CD4-positive, alpha-beta T cell (primary cell): ENCODE measurements around the gene IP6K3. TPM values are rescaled to one million over a fixed set of nuclear protein-coding genes. Genes with fewer than 3 reads are reported as not detected.

Source experiments
- ATAC-seq: fragments of 200-7000 bp; cut with Tn5 transposase; one replicate; pipeline ENCODE4 v1.10.0; 2022; ENCODE audit warnings: mild to moderate bottlenecking; ENCODE audit not compliant: poor library complexity
- CTCF ChIA-PET: fragments of 350-600 bp; sonication (Branson Sonifier 250); formaldehyde crosslinking; loops from one replicate; lab custom pipeline; 2021; ENCODE audit warnings: antibody characterized with exemption, inconsistent platforms; lab: Charles Lee
- POLR2A ChIA-PET: fragments of 350-600 bp; sonication (Branson Sonifier 250); formaldehyde crosslinking; loops from one replicate; lab custom pipeline; 2021; ENCODE audit warnings: antibody characterized with exemption, inconsistent platforms; lab: Charles Lee
- DNase-seq, 14 experiments: peaks; one replicate each; pipeline ENCODE4 v3.0.0-alpha.2; 2013 to 2020; ENCODE audit warnings: mixed read lengths in 2 of 14
- H3K27ac ChIP-seq, 2 donors: one replicate each; pipeline versions ENCODE4 v1.5.1 to v1.7.0; 2013; ENCODE audit warnings: low read length in 2 of 2, low read depth in 1 of 2, mild to moderate bottlenecking in 1 of 2
- H3K27me3 ChIP-seq, 2 experiments: 1 replicate in 1 of 2; 2 replicates in 1 of 2; pipeline versions ENCODE4 v1.6.1 to v1.7.0; 2013; ENCODE audit warnings: low read length in 2 of 2, control low read depth in 1 of 2, mild to moderate bottlenecking in 1 of 2, moderate library complexity in 1 of 2; ENCODE audit not compliant: insufficient read depth in 2 of 2, control insufficient read depth in 1 of 2
- H3K36me3 ChIP-seq: one replicate; pipeline ENCODE4 v1.6.1; 2013; ENCODE audit warnings: low read length, control low read depth; ENCODE audit not compliant: insufficient read depth
- H3K4me1 ChIP-seq: one replicate; pipeline ENCODE4 v1.6.1; 2013; ENCODE audit warnings: low read length, control low read depth; ENCODE audit not compliant: insufficient read depth
- H3K4me3 ChIP-seq: one replicate; pipeline ENCODE4 v1.5.1; 2013; ENCODE audit warnings: mild to moderate bottlenecking, low read length, moderate library complexity
- H3K9me3 ChIP-seq, 2 experiments: 1 replicate in 1 of 2; 2 replicates in 1 of 2; pipeline versions ENCODE4 v1.6.1 to v1.7.0; 2013; ENCODE audit warnings: low read length in 2 of 2, mild to moderate bottlenecking in 2 of 2, control low read depth in 1 of 2, moderate library complexity in 1 of 2; ENCODE audit not compliant: control insufficient read depth in 1 of 2, insufficient read depth in 1 of 2
- H3K27ac Mint-ChIP-seq: one replicate; pipeline ENCODE4 v1.8.0; 2020; ENCODE audit warnings: mixed read lengths
- H3K27me3 Mint-ChIP-seq: one replicate; pipeline ENCODE4 v1.8.0; 2021; ENCODE audit warnings: mixed read lengths
- H3K36me3 Mint-ChIP-seq: one replicate; pipeline ENCODE4 v1.8.0; 2021; ENCODE audit warnings: low read depth, mixed read lengths
- H3K4me1 Mint-ChIP-seq: one replicate; pipeline ENCODE4 v1.8.0; 2021; ENCODE audit warnings: low read depth, mixed read lengths
- H3K4me3 Mint-ChIP-seq: one replicate; pipeline ENCODE4 v1.8.0; 2020; ENCODE audit warnings: mild to moderate bottlenecking, mixed read lengths
- H3K9me3 Mint-ChIP-seq: one replicate; pipeline ENCODE4 v1.8.0; 2020; ENCODE audit warnings: mixed read lengths
- CTCF ChIP-seq: fragments of 200-600 bp; IDR thresholded peaks from one replicate; pipeline ENCODE4 v1.8.0; 2022; ENCODE audit warnings: antibody characterized with exemption, mild to moderate bottlenecking
- intact Hi-C, 2 experiments: fragments of 100-400 bp; cut with DNase I in 1 of 2; cut with micrococcal nuclease in 1 of 2; formaldehyde crosslinking; loops; one replicate each; pipeline versions ENCODE4 v1.15.1 to v1.9.0; 2023 to 2025; cut with DNase I, micrococcal nuclease
- total RNA-seq, 174 experiments: library from RNA in 2 of 174; stranded (reverse) in 2 of 174; gene quantifications; one replicate each; pipeline ENCODE4 v1.2.3 and lab custom pipeline; 2021 to 2026

Gene IP6K3
- total RNA-seq, 2 experiments from 2014 or later: not detected

GRCh38 chr6:33785778-33786177 lies 39.1 kb upstream of the IP6K3 start:
- H3K36me3 Mint-ChIP-seq: peaks cover 76% of the 10 kb centered on the region
- intact Hi-C loops: loop anchor here (5.0 to 10.0 kb wide), 6 partner anchors 119 to 739 kb away; partner anchors contain the start of genes B3GALT4 (in 1 of the 2), RPS10 (in 1 of the 2), RPS18 (in 1 of the 2) and SMIM29 (in 1 of the 2)
- H3K27me3 Mint-ChIP-seq: no peaks in the 10 kb centered on the region

GRCh38 chr6:33784787-33785186 lies 38.1 kb upstream of the IP6K3 start:
- Histone ChIP-seq H3K27ac (no peak overlapping the region), H3K4me1 (peaks cover 53% of the 10 kb centered on the region), H3K27me3 (no peaks in the 10 kb centered on the region), H3K4me3 (no peak overlapping the region), H3K36me3 (peaks cover 73% of the 10 kb centered on the region), H3K9me3 (no peaks in the 10 kb centered on the region)
- ATAC-seq: no peak
- ChIA-PET CTCF (interaction anchor here (1.1 to 1.2 kb wide), 2 partner anchors 14 kb away, joined by 3 read pairs; no protein-coding TSS in a partner anchor), POLR2A (no interaction called here)
- no peaks in the 10 kb centered on the region for H3K27me3 Mint-ChIP-seq
- no peaks in the 10 kb centered on the region for H3K9me3 Mint-ChIP-seq
- peaks cover 85% of the 10 kb centered on the region for H3K36me3 Mint-ChIP-seq
- DNase-seq: no peak
- peak overlapping the region; percentile 58 for H3K4me3 Mint-ChIP-seq
- TF ChIP-seq CTCF: no peak
- H3K27ac Mint-ChIP-seq: no peak overlapping the region
- H3K4me1 Mint-ChIP-seq: peaks cover 76% of the 10 kb centered on the region
- intact Hi-C loops: loop anchor here (5.0 to 10.0 kb wide), 6 partner anchors 120 to 740 kb away; partner anchors contain the start of genes B3GALT4 (in 1 of the 2), RPS10 (in 1 of the 2), RPS18 (in 1 of the 2) and SMIM29 (in 1 of the 2)

More at GRCh38 chr6:33785778-33786177, 39.1 kb upstream of the IP6K3 start:
- DNase-seq (no peak), ATAC-seq (no peak)
- Mint-ChIP-seq H3K4me3 (peak overlapping the region; percentile 94), H3K4me1 (peaks cover 71% of the 10 kb centered on the region), H3K27ac (peak overlapping the region; percentile 65), H3K9me3 (no peaks in the 10 kb centered on the region)
- H3K36me3 ChIP-seq: peaks cover 63% of the 10 kb centered on the region
- H3K27me3 ChIP-seq: no peaks in the 10 kb centered on the region
- H3K9me3 ChIP-seq: no peaks in the 10 kb centered on the region
- H3K4me3 ChIP-seq: no peak overlapping the region
- ChIA-PET CTCF (interaction anchor here (1.2 kb wide), 1 partner anchor 15 kb away, joined by 3 read pairs; no protein-coding TSS in a partner anchor), POLR2A (no interaction called here)
- TF ChIP-seq CTCF: no peak
- no peak overlapping the region for H3K27ac ChIP-seq
- peaks cover 53% of the 10 kb centered on the region for H3K4me1 ChIP-seq

GRCh38 chr6:33783781-33784520 lies 37.2 kb upstream of the IP6K3 start:
- H3K4me3 Mint-ChIP-seq: peak overlapping the region; percentile 62
- POLR2A ChIA-PET: no interaction called here
- peaks cover 71% of the 10 kb centered on the region for H3K4me1 Mint-ChIP-seq
- DNase-seq (no peak), ATAC-seq (no peak)
- intact Hi-C loops: loop anchor here (10.0 kb wide), 4 partner anchors 121 to 741 kb away; partner anchors contain the start of genes B3GALT4 (in 1 of the 2), RPS18 (in 1 of the 2) and VPS52 (in 1 of the 2)
- Histone ChIP-seq H3K4me1 (peaks cover 47% of the 10 kb centered on the region), H3K27ac (no peak overlapping the region), H3K27me3 (no peaks in the 10 kb centered on the region), H3K36me3 (peaks cover 81% of the 10 kb centered on the region), H3K4me3 (no peak overlapping the region), H3K9me3 (no peaks in the 10 kb centered on the region)
- no peaks in the 10 kb centered on the region for H3K27me3 Mint-ChIP-seq
- TF ChIP-seq CTCF: no peak
- CTCF ChIA-PET: interaction anchor here (1.1 kb wide), 1 partner anchor 13 kb away, joined by 3 read pairs; no protein-coding TSS in a partner anchor
- H3K36me3 Mint-ChIP-seq: peaks cover 89% of the 10 kb centered on the region
- H3K9me3 Mint-ChIP-seq: no peaks in the 10 kb centered on the region
- no peak overlapping the region for H3K27ac Mint-ChIP-seq
